Heart right ventricle (tissue), 16 donors: ENCODE data around the gene ELANE. TPM values are rescaled to one million over a fixed set of nuclear protein-coding genes. Genes with fewer than 3 reads are reported as not detected.
A peak's percentile ranks its signal among the peaks of the same experiment; 100 is the strongest.

ENCODE experiments used
- ATAC-seq, 8 donors: fragments of 200-7000 bp; cut with Tn5 transposase; one replicate each; pipeline ENCODE4 v1.9.1; 2020; ENCODE audit warnings: mild to moderate bottlenecking in 8 of 8, moderate library complexity in 8 of 8, moderate number of reproducible peaks in 1 of 8
- DNase-seq, 2 donors: peaks; one replicate each; pipeline ENCODE4 v3.0.0-alpha.2; 2020
- H3K27ac ChIP-seq, 10 donors: fragments of 200-600 bp; sonication (generic) in 2 of 10; one replicate each; pipeline versions ENCODE4 v1.5.0 to v1.8.0; 2020 to 2022; ENCODE audit warnings: mild to moderate bottlenecking in 3 of 10
- H3K27me3 ChIP-seq, 7 donors: fragments of 200-600 bp; one replicate each; pipeline ENCODE4 v1.8.0; 2021 to 2022; ENCODE audit warnings: mild to moderate bottlenecking in 2 of 7
- H3K36me3 ChIP-seq, 9 donors: fragments of 200-600 bp; sonication (generic) in 1 of 9; one replicate each; pipeline versions ENCODE4 v1.5.0 to v1.8.0; 2020 to 2022; ENCODE audit warnings: mild to moderate bottlenecking in 2 of 9
- H3K4me1 ChIP-seq, 9 donors: fragments of 200-600 bp; sonication (generic) in 1 of 9; one replicate each; pipeline versions ENCODE4 v1.5.0 to v1.8.0; 2020 to 2022; ENCODE audit warnings: mild to moderate bottlenecking in 4 of 9
- H3K4me3 ChIP-seq, 10 donors: fragments of 200-600 bp; sonication (generic) in 2 of 10; one replicate each; pipeline versions ENCODE4 v1.5.0 to v1.8.0; 2020 to 2022; ENCODE audit warnings: mild to moderate bottlenecking in 7 of 10, moderate library complexity in 2 of 10
- H3K9me3 ChIP-seq, 11 donors: fragments of 200-600 bp in 10 of 11; sonication (generic) in 2 of 11; one replicate each; pipeline versions ENCODE4 v1.5.0 to v1.8.0; 2013 to 2022; ENCODE audit warnings: mild to moderate bottlenecking in 2 of 11, control low read depth in 1 of 11, moderate library complexity in 1 of 11
- WGBS, 2 donors: extraction: QIAGEN DNeasy Blood & Tissue Kit; methylation state at CpG; one replicate each; pipeline ENCODE4 v1.1.7; 2013; ENCODE audit warnings: inconsistent platforms in 1 of 2; 5-methylcytosine and 5-hydroxymethylcytosine counted together
- intact Hi-C, 10 donors: fragments of 100-400 bp; cut with DNase I; formaldehyde crosslinking; loops; one replicate each; pipeline versions ENCODE4 v1.11.1 to v1.14.2; 2022
- polyA plus RNA-seq, 2 donors: library from polyadenylated mRNA; stranded (reverse); fragments of 200-250 nt; gene quantifications; one replicate each; pipeline ENCODE4 v1.2.3, GENCODE V29; 2013
- total RNA-seq, 10 donors: library from RNA; stranded (reverse); fragmentation: NEBNext Ultra II Directional in 3 of 10; extraction: Animal tissue kit (Norgen Biotek cat#: 25700) in 3 of 10; gene quantifications; one replicate each; pipeline versions ENCODE4 v1.2.1 to v1.2.4, GENCODE V29; 2021 to 2023
- TF ChIP-seq, protein P1 (sequence below), 9 donors: fragments of 200-600 bp; sonication (generic) in 2 of 9; IDR thresholded peaks; one replicate each; pipeline versions ENCODE4 v1.5.0 to v1.8.0; 2021 to 2022; ENCODE audit warnings: antibody characterized with exemption in 9 of 9, mild to moderate bottlenecking in 5 of 9, moderate library complexity in 1 of 9
- donor health status: Arrhythmogenic right ventricular cardiomyopathy.
- donor health status: ischemic (EF 13 %, LVEDD 7.1; RV severe dilation, severe dysfunction).
- donor health status: healthy with polysubstance abuse.
- donor health status: DM: no; HTN: yes; CAD: no.
- donor health status: DM: no; HTN: no; CAD: no.
- donor health status: ischemic (EF 25% LVEDD 6.9; RV normal size, moderate dysfunction).
- donor health status: ischemic (EF 25% LVEDD 5.7; RV mildly dilated, moderate dysfunction).
- donor health status: healthy.
- donor health status: DM: yes; HTN: yes; CAD: no.
- donor health status: Ischemic cardiomyopathy.
- donor health status: ischemic (EF 35%, LVEDD 5.7; RV mildly dilated, moderate dysfunction).
- donor health status: nonischemic (EF 11% LVEDD 7.7; RV severe dilation, severe dysfunction).
- donor health status: DM: yes; HTN: yes; CAD: no.
- donor health status: PGD.
- donor health status: ischemic (EF 29% LVEDD 5.4; RV normal size, mild dysfunction).
- donor health status: nonischemic (EF 23%, LVEDD 6.1; RV moderate dilation, normal function).

ELANE gene
- total and polyA plus RNA-seq, 12 donors: 0.26 to 5.4 (median 1.0) TPM; not detected in 3

DNA sequence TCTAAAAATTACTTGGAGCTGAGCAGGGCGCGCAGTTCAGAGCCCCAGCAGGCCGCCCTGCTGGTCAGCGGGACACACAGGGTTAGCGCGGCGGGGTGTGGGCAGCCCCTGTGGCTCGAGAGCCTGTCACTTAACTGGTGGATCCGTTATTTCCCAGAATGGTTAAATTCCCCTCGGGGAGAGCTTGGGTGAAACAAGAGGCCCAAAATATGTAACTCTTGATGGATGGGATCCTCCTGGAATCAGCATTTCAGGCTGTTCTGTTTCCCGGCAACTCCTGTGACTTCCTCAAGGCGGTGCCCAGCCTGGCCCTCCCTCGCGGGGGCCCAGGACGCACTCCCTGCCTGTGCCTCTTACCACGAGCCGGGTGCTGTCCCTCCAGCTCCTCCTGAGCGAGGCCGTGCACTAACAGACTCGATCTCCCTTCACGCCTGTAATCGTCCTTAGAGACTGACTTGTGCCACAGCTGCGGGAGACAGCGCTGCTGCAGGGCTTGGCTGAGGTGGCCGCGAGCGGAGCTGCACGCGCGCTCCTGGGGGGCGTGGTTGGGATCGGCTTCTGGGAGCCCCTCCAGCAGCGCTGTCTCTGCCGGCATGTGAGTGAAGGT lies 45.2 kb upstream of the ELANE start:
- WGBS, 2 donors: 83 to 87% methylated on average over 34 of the region's 34 CpGs
- no peaks in the 10 kb centered on the region for H3K9me3 ChIP-seq
- no peaks in the 10 kb centered on the region for H3K27me3 ChIP-seq
- peaks cover 18 to 43% (median 24%) of the 10 kb centered on the region in 9 donors for H3K4me1 ChIP-seq
- intact Hi-C loops: no loop called here
- peaks cover 17 to 99% (median 77%) of the 10 kb centered on the region in 9 donors for H3K36me3 ChIP-seq
- TF ChIP-seq, protein P1, sequence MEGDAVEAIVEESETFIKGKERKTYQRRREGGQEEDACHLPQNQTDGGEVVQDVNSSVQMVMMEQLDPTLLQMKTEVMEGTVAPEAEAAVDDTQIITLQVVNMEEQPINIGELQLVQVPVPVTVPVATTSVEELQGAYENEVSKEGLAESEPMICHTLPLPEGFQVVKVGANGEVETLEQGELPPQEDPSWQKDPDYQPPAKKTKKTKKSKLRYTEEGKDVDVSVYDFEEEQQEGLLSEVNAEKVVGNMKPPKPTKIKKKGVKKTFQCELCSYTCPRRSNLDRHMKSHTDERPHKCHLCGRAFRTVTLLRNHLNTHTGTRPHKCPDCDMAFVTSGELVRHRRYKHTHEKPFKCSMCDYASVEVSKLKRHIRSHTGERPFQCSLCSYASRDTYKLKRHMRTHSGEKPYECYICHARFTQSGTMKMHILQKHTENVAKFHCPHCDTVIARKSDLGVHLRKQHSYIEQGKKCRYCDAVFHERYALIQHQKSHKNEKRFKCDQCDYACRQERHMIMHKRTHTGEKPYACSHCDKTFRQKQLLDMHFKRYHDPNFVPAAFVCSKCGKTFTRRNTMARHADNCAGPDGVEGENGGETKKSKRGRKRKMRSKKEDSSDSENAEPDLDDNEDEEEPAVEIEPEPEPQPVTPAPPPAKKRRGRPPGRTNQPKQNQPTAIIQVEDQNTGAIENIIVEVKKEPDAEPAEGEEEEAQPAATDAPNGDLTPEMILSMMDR (IDR thresholded peaks at IDR 0.05): no peak
- H3K4me3 ChIP-seq: no peak overlapping the region
- no peak for ATAC-seq
- H3K27ac ChIP-seq: no peak overlapping the region
- no peak for DNase-seq

- H3K27me3 ChIP-seq: no peaks in the 10 kb centered on the region
- DNase-seq (no peak), ATAC-seq (no peak)
- no peak overlapping the region for H3K4me3 ChIP-seq
- H3K4me1 ChIP-seq: peaks cover 9 to 34% (median 15%) of the 10 kb centered on the region in 9 donors
- H3K27ac ChIP-seq: no peak overlapping the region
- TF ChIP-seq, protein P1 (IDR thresholded peaks at IDR 0.05): no peak
- H3K36me3 ChIP-seq: peaks cover 17 to 96% (median 80%) of the 10 kb centered on the region in 9 donors
- H3K9me3 ChIP-seq: no peaks in the 10 kb centered on the region
- 91 to 92% methylated on average over 44 of the region's 44 CpGs for WGBS, 2 donors
- intact Hi-C loops: no loop called here
These were observed 44.3 kb upstream of the ELANE start for GRCh38 chr19:807627-808422.

- intact Hi-C loops: no loop called here
- WGBS, 2 donors: 92 to 94% methylated on average over 26 of the region's 26 CpGs
- Histone ChIP-seq H3K4me1 (peaks cover 3 to 28% (median 9%) of the 10 kb centered on the region in 9 donors), H3K36me3 (peaks cover 17 to 96% (median 80%) of the 10 kb centered on the region in 9 donors), H3K27ac (no peak overlapping the region), H3K27me3 (no peaks in the 10 kb centered on the region), H3K9me3 (no peaks in the 10 kb centered on the region), H3K4me3 (no peak overlapping the region)
- ATAC-seq (no peak), DNase-seq (no peak)
- TF ChIP-seq, protein P1 (IDR thresholded peaks at IDR 0.05): no peak
These were observed 43.7 kb upstream of the ELANE start for GRCh38 chr19:808423-808775.

GRCh38 chr19:810077-810855 lies 41.8 kb upstream of the ELANE start:
- DNase-seq (peak in 1 of 2 donors; percentile 11), ATAC-seq (no peak)
- WGBS, 2 donors: 83 to 84% methylated on average over 30 of the region's 30 CpGs
- no peak overlapping the region for H3K27ac ChIP-seq
- TF ChIP-seq, protein P1 (IDR thresholded peaks at IDR 0.05): no peak
- no peaks in the 10 kb centered on the region for H3K27me3 ChIP-seq
- intact Hi-C loops: no loop called here
- H3K36me3 ChIP-seq: peaks cover 13 to 80% (median 69%) of the 10 kb centered on the region in 9 donors
- peaks cover 0 to 11% (median 0%) of the 10 kb centered on the region in 9 donors for H3K4me1 ChIP-seq
- no peaks in the 10 kb centered on the region for H3K9me3 ChIP-seq
- no peak overlapping the region for H3K4me3 ChIP-seq
